Activated CD4-positive, CD25-positive, alpha-beta regulatory T cell treated with anti-CD3 and anti-CD28 coated beads, Interleukin-2, amount 50 U/mL, for 72 hours (primary cell): ENCODE results near the gene KRTAP9-4.
"Not testable (repeated sequence)": the region's sequence is repeated elsewhere in the genome, so short reads cannot be mapped to it uniquely, and the experiment has no call there.

ENCODE experiments used
- DNase-seq: peaks from one replicate; pipeline ENCODE4 v3.0.0; 2021

Gene KRTAP9-4

DNA sequence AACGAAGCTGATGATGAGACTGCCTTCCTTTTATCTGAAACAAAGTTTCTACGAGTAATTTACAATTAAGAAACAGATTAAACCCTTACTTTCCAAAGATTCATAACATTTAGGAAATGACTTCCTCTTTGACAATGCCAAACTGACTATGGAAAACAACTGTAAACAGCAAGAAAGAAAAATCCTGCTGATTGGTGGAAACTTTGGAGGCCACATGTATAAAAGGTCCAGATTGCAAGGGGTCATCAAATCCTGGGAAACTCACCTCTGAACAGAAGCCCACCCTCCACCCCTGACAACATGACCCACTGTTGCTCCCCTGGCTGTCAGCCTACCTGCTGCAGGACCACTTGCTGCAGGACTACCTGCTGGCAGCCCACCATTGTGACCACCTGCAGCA lies 15.6 kb downstream of the KRTAP9-4 start, which contains the start of gene KRTAP9-6:
KRTAP9-6 (plus strand) TSS at position 301 of the 400 bp plus-strand sequence; CDS start at position 301, 0 bp downstream.
- no peak for DNase-seq

GRCh38 chr17:41267711-41268110 lies 18.2 kb downstream of the KRTAP9-4 start:
- no peak for DNase-seq

GRCh38 chr17:41271323-41271722 lies 21.8 kb downstream of the KRTAP9-4 start:
- DNase-seq = not testable (repeated sequence)

GRCh38 chr17:41271858-41272257 lies 22.4 kb downstream of the KRTAP9-4 start:
- DNase-seq = no peak

DNA sequence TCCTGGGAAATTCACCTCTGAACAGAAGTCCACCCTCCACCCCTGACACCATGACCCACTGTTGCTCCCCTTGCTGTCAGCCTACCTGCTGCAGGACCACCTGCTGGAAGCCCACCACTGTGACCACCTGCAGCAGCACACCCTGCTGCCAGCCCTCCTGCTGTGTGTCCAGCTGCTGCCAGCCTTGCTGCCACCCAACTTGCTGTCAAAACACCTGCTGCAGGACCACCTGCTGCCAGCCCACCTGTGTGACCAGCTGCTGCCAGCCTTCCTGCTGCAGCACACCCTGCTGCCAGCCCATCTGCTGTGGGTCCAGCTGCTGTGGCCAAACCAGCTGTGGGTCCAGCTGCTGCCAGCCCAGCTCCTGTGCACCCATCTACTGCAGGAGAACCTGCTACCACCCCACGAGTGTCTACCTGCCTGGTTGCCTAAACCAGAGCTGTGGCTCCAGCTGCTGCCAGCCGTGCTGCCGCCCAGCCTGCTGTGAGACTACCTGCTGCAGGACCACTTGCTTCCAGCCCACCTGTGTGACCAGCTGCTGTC lies 26.2 kb downstream of the KRTAP9-4 start, which contains the start of gene KRTAP9-7:
KRTAP9-7 (plus strand) TSS at position 51 of the 543 bp plus-strand sequence; CDS start at position 51, 0 bp downstream.
- DNase-seq = not testable (repeated sequence)

DNA sequence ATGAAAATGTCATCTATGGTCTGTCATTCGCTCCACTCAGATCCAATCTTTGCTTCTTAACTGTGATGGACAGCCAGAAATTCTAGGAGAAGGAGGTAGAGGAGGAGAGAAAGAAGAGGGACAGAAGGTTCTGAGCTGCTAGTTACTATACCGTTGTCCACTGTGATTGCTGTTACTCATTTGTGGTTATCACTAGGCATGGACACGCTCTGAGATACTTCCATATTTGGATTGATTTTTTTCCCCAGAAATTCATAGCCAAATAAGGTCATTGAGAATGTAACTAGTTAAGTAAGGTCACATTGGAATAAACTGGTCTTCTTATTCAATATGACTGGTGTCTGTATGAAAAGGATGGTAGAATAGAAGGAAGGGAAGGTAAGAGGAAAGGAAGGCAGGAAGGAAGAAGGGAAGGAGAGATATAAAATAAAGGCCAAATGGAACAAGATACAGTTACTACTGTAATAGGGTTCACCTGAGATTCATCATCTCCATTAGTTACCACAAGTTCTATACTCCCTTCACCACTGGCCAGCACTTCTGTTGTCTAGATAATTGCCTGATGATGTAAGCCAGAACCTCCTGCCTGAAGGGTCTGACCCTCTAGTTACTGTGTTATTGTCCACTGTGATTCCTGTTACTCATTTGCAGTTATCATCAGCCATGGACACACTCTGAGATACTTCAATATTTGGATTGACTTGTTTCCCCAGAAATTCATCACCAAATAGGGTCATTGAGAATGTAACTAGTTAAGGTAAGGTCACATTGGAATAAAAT lies 28.9 kb downstream of the KRTAP9-4 start:
- DNase-seq = no peak

GRCh38 chr17:41284043-41284442 lies 34.6 kb downstream of the KRTAP9-4 start:
- no peak for DNase-seq

GRCh38 chr17:41284546-41284945 lies 35.1 kb downstream of the KRTAP9-4 start:
- DNase-seq = no peak

- DNase-seq = no peak
Observed at GRCh38 chr17:41287050-41287449, 37.6 kb downstream of the KRTAP9-4 start.

GRCh38 chr17:41294016-41294415 lies 44.5 kb downstream of the KRTAP9-4 start:
- DNase-seq = no peak

DNA sequence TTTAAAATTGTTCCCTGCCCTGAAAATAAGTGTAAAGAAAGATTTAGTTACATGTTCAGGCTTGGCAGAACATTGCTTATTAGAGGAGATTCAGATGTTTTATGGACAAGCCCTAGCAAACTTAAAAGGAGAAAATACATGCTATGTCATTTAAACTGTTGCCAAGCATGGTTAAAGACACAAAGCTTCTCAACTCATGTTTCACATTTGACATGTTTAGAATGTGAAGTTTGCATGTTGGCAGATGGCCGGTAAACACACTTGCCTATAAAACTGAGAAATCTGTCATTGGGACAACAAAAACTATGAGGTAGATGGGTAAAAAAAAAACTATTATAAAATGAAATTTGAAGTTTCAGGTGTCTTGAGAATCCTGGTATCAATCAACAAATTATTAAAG lies 47.4 kb downstream of the KRTAP9-4 start:
- no peak for DNase-seq

DNA sequence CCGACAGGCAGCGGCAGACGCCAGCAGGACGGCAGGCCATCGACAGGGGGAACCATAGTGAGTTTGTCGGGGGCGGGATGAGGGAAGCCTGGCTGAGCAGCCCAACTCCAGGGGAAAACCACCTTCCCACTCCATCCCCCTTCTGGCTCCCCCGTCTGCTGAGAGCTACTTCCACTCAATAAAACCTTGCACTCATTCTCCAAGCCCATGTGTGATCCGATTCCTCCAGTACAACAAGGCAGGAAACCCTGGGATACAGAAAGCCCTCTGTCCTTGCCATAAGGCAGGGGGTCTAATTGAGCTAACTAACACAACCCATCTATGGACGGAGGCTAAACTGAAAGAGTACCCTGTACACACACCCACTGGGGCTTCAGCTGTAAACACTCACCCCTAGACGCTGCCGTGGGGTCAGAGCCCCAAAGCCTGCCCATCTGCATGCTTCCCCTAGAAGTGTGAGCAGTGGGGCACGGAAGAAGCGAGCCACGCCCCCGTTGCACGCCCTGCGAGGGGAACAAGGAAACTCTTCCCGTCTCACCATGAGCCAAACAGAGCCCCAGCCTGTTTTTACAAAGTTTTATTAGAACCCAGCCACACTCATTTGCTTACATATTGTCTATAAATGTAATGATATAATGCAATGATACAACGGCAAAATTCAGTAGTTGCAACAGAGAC lies 49.1 kb downstream of the KRTAP9-4 start:
- DNase-seq = no peak
